GM19238 (cell line): Measurements from ENCODE around the gene EPB41L1.

Source experiments
- DNase-seq: peaks from one replicate; pipeline ENCODE4 v3.0.0; 2011; ENCODE audit warnings: low spot score; ENCODE audit not compliant: insufficient read length

Gene EPB41L1

DNA sequence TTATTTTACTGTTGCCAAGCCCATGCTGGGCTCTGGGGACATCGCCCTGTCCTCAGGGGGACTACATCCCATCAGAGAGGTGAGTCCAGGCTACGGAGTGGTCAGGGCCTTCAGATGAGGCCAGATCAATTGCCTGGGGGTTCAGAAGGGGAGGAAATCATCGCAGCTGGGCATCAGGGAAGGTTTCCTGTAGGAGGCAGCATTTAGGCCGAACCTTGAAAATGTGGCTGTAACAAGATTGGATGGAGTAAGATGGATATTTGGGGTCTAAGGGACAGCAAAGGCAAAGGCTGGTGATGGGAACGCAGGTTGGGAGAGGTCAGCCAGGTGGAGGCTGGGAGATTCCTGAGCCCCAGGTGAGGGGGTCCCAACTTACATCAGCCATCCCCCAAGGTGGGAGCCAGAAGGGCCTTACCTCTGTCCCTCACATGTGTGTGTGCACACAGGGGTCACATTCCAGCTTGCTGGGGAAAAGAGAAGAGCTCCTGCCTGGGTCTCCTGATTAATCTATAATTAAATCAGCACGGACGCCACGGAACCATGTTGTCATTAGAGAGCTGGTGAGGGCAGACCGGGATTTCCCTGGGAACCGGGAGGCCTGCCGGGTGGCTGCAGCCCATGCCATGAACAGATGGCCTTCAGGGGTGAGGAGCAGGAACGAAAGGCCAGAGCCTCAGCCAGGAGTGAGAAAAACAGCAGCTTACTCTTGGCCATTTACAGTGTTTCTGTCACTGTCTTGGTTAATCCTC, 121.1 kb downstream of the EPB41L1 start:
- no peak for DNase-seq

GRCh38 chr20:36277546-36277945, 123.0 kb downstream of the EPB41L1 start:
- no peak for DNase-seq

- DNase-seq: no peak
These were observed 124.8 kb downstream of the EPB41L1 start for GRCh38 chr20:36279362-36279761.

DNA sequence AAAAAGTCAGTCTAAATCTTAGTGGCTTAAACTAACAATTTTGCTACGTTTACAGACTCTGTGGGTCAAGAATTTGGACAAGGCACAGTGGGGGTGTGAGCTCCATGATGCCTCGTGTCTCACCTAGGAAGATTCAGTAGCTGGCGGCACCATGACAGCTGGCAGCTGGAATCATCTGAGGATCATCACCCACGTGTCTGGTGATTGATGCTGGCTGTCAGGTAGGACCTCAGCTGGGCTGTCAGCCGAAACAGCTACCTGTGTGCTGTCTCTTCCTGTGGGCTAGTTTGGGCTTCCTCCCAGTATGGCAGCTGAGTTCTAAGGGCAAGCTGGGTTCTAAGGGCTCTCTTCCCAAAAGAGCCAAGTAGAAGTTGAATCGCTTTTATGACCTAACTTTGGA, 125.2 kb downstream of the EPB41L1 start:
- no peak for DNase-seq

DNA sequence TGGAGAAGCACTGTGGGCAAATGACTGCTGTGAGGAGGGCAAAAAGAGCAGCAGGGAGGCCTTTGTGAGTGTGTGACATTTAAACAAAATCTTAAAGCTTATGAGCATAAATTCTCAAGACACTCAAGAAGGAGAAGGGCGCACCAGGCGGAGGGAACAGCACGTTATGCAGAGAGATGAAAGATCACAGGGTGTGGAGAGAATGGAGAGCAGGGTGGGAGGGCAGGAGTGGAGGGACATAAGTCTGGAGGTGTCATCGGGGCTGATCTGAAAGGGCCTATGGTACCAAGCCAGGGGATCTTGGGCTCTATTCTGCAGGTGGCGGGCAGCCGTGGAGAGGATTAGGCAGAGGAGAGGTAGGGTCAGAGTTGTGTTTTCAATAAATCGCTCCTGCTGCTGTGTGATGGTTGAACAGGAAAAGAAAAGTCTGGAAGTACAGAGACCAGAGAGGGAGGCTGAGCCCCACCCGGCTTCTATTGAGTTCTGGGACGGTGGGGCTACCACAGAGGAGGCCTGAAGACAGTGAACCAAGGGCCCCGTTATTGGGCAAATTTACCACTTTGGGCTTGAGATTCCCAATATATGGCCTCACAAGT, 127.3 kb downstream of the EPB41L1 start:
- no peak for DNase-seq
